ENCODE results near the gene SHOC2.

SHOC2 gene

GRCh38 chr10:110919349-110919931, at the start of gene SHOC2:
TSS of gene SHOC2 (plus strand) at chr10:110919604. CDS start at chr10:110964359, 44,755 bp downstream.
- 0 out of 2 replicates have a peak, but pooled peaks have one; percentile 10 for TF ChIP-seq CTCF (conservative IDR thresholded peaks at IDR 0.05)
- peak within 1 kb of the TSS; percentile 94 for H3K27ac ChIP-seq

GRCh38 chr10:110870823-110871297, 48.5 kb upstream of the SHOC2 start:
- no peak for TF ChIP-seq CTCF (conservative IDR thresholded peaks at IDR 0.05)
- H3K27ac ChIP-seq: peak overlapping the region; percentile 96

- H3K27ac ChIP-seq: peak within 1 kb of the TSS; percentile 96
- no peak for TF ChIP-seq CTCF (conservative IDR thresholded peaks at IDR 0.05)
Observed at GRCh38 chr10:110871298-110872084, 47.9 kb upstream of the SHOC2 start, which contains the start of gene PDCD4. TSS of gene PDCD4 (plus strand) at chr10:110871928. CDS start at chr10:110876028, 4,100 bp downstream.

- peak overlapping the region; percentile 96 for H3K27ac ChIP-seq
- TF ChIP-seq CTCF (conservative IDR thresholded peaks at IDR 0.05): no peak
Observed at GRCh38 chr10:110872145-110872983, 47.0 kb upstream of the SHOC2 start.

GRCh38 chr10:110872984-110873923, 46.1 kb upstream of the SHOC2 start:
- no peak for TF ChIP-seq CTCF (conservative IDR thresholded peaks at IDR 0.05)
- H3K27ac ChIP-seq: peak overlapping the region; percentile 96

GRCh38 chr10:110873951-110874350, 45.5 kb upstream of the SHOC2 start:
- no peak for TF ChIP-seq CTCF (conservative IDR thresholded peaks at IDR 0.05)
- H3K27ac ChIP-seq: peak overlapping the region; percentile 96
